IMR-90 (cell line): ENCODE data around the gene SIAH1. TPM values are rescaled to one million over a fixed set of nuclear protein-coding genes. Genes with fewer than 3 reads are reported as not detected.

ENCODE experiments used
- ATAC-seq: fragments of 200-7000 bp; cut with Tn5 transposase; 2 replicates; pipeline ENCODE4 v1.9.1; 2020; ENCODE audit warnings: low read depth, mild to moderate bottlenecking, moderate library complexity
- BruUV-seq: library from RNA; stranded (reverse); fragments of 400-500 nt; replicated peaks from 2 replicates; lab custom pipeline; 2021; lab: Mats Ljungman, UMichigan
- CTCF ChIA-PET: fragments of 300-600 bp; formaldehyde crosslinking; extraction: SDS; loops from one replicate; lab custom pipeline; 2021; ENCODE audit warnings: antibody characterized with exemption; lab: Yijun Ruan, JAX
- POLR2A ChIA-PET: fragments of 300-600 bp; sonication (Branson Sonifier 250); formaldehyde crosslinking; loops from one replicate; lab custom pipeline; 2022; ENCODE audit warnings: antibody characterized with exemption; ENCODE audit not compliant: unreplicated experiment; lab: Charles Lee
- DNase-seq: peaks from one replicate; pipeline ENCODE4 v3.0.0; 2013
- H2AFZ ChIP-seq: replicated peaks from 2 replicates; pipeline ENCODE3; 2013; ENCODE audit warnings: low read length, mild to moderate bottlenecking; ENCODE audit not compliant: poor library complexity
- H2AK5ac ChIP-seq: 2 replicates; pipeline ENCODE4 v1.6.1; 2013; ENCODE audit warnings: low read depth, low read length, inconsistent platforms
- H2AK9ac ChIP-seq: replicated peaks from 2 replicates; pipeline ENCODE3; 2013; ENCODE audit warnings: mild to moderate bottlenecking, low read depth, low read length, moderate library complexity; ENCODE audit not compliant: poor library complexity
- H2BK120ac ChIP-seq: 2 replicates; pipeline ENCODE4 v1.6.1; 2013; ENCODE audit warnings: low read depth, low read length, inconsistent platforms
- H2BK15ac ChIP-seq: 3 replicates; pipeline ENCODE4 v1.6.1; 2013; ENCODE audit warnings: low read depth, low read length, inconsistent platforms
- H2BK20ac ChIP-seq: 2 replicates; pipeline ENCODE4 v1.6.1; 2013; ENCODE audit warnings: low read depth, mild to moderate bottlenecking, inconsistent platforms, low read length, moderate library complexity
- H2BK5ac ChIP-seq: 2 replicates; pipeline ENCODE4 v1.6.1; 2013; ENCODE audit warnings: mild to moderate bottlenecking, low read depth, low read length, inconsistent platforms; ENCODE audit not compliant: poor library complexity, severe bottlenecking
- H3K14ac ChIP-seq: replicated peaks from 2 replicates; pipeline ENCODE4 v1.6.1; 2013; ENCODE audit warnings: low read depth, low read length, inconsistent platforms
- H3K18ac ChIP-seq: 2 replicates; pipeline ENCODE4 v1.6.1; 2013; ENCODE audit warnings: low read depth, low read length, control low read depth
- H3K23ac ChIP-seq: 2 replicates; pipeline ENCODE4 v1.6.1; 2013; ENCODE audit warnings: low read depth, low read length, inconsistent platforms
- H3K27ac ChIP-seq: 2 replicates; pipeline ENCODE4 v1.5.1; 2013; ENCODE audit warnings: mild to moderate bottlenecking, control low read depth, low read length; ENCODE audit not compliant: insufficient read depth
- H3K27me3 ChIP-seq: 2 replicates; pipeline ENCODE4 v1.6.1; 2013; ENCODE audit warnings: low read length; ENCODE audit not compliant: control insufficient read depth, insufficient read depth
- H3K36me3 ChIP-seq: 2 replicates; pipeline ENCODE4 v1.6.1; 2013; ENCODE audit warnings: low read length, mixed read lengths; ENCODE audit not compliant: control insufficient read depth, insufficient read depth
- H3K4ac ChIP-seq: 2 replicates; pipeline ENCODE4 v1.6.1; 2013; ENCODE audit warnings: low read depth, low read length, inconsistent platforms
- H3K4me1 ChIP-seq: 2 replicates; pipeline ENCODE4 v1.6.1; 2013; ENCODE audit warnings: low read length, mixed read lengths; ENCODE audit not compliant: control insufficient read depth, insufficient read depth
- H3K4me2 ChIP-seq: 2 replicates; pipeline ENCODE4 v1.6.1; 2013; ENCODE audit warnings: low read depth, mild to moderate bottlenecking, control low read depth, low read length, moderate library complexity
- H3K4me3 ChIP-seq: 2 replicates; pipeline ENCODE4 v1.5.1; 2013; ENCODE audit warnings: low read depth, mild to moderate bottlenecking, control low read depth, low read length, moderate library complexity; ENCODE audit not compliant: insufficient read depth
- H3K56ac ChIP-seq: 2 replicates; pipeline ENCODE4 v1.6.1; 2013; ENCODE audit warnings: low read length, inconsistent platforms; ENCODE audit not compliant: insufficient read depth; ENCODE audit errors: extremely low read depth
- H3K79me1 ChIP-seq, 2 experiments: 2 replicates each; pipeline ENCODE4 v1.6.1; 2013; ENCODE audit warnings: low read length in 2 of 2, inconsistent platforms in 1 of 2, low read depth in 1 of 2
- H3K9ac ChIP-seq: 2 replicates; pipeline ENCODE4 v1.6.1; 2013; ENCODE audit warnings: low read depth, low read length, control low read depth
- H3K9me1 ChIP-seq: 2 replicates; pipeline ENCODE4 v1.6.1; 2013; ENCODE audit warnings: low read length, inconsistent platforms; ENCODE audit not compliant: insufficient read depth
- H3K9me3 ChIP-seq: 2 replicates; pipeline ENCODE4 v1.6.1; 2013; ENCODE audit warnings: low read length; ENCODE audit not compliant: control insufficient read depth, insufficient read depth
- H4K20me1 ChIP-seq: 2 replicates; pipeline ENCODE4 v1.6.1; 2013; ENCODE audit warnings: low read length, inconsistent platforms; ENCODE audit not compliant: insufficient read depth
- H4K5ac ChIP-seq: 2 replicates; pipeline ENCODE4 v1.6.1; 2013; ENCODE audit warnings: mild to moderate bottlenecking, low read depth, low read length, control low read depth
- H4K8ac ChIP-seq, 2 experiments: 2 replicates each; pipeline ENCODE4 v1.6.1; 2013; ENCODE audit warnings: low read depth in 2 of 2, low read length in 2 of 2, control low read depth in 1 of 2, inconsistent platforms in 1 of 2
- H4K91ac ChIP-seq: 2 replicates; pipeline ENCODE4 v1.6.1; 2013; ENCODE audit warnings: low read depth, low read length, inconsistent platforms; ENCODE audit not compliant: insufficient read depth
- CEBPB ChIP-seq: IDR thresholded peaks from 2 replicates; pipeline ENCODE4 v1.6.1; 2012; ENCODE audit warnings: low read depth, low read length, improper control_type of control experiment
- CHD1 ChIP-seq: IDR thresholded peaks from 2 replicates; pipeline ENCODE4 v1.6.1; 2012; ENCODE audit warnings: low read depth, low read length, improper control_type of control experiment
- POLR2A ChIP-seq: IDR thresholded peaks from 2 replicates; pipeline ENCODE4 v1.6.1; 2012; ENCODE audit warnings: mild to moderate bottlenecking, low read depth, low read length
- WGBS, 2 experiments: methylation state at CpG; one replicate each; pipeline versions ENCODE4 v1.1.5 to v1.1.7; 2013; ENCODE audit warnings: missing lambda C conversion rate in 2 of 2; ENCODE audit not compliant: insufficient read length in 1 of 2; ENCODE audit errors: extremely low coverage in 2 of 2; 5-methylcytosine and 5-hydroxymethylcytosine counted together
- dilution Hi-C: fragments of 300-500 bp; cut with HindIII; formaldehyde crosslinking; loops from one replicate; pipeline ENCODE4 v1.14.3; 2018; ENCODE audit warnings: low sequenced_read_pairs; ENCODE audit not compliant: unreplicated experiment
- in situ Hi-C: fragments of 300-500 bp; cut with MboI; formaldehyde crosslinking; loops from 3 replicates; pipeline ENCODE4 v1.14.3; 2019; ENCODE audit warnings: low sequenced_read_pairs, inconsistent platforms, mixed read lengths
- intact Hi-C: fragments of 100-400 bp; cut with micrococcal nuclease; formaldehyde crosslinking; loops from 2 replicates; pipeline ENCODE4 v1.10.0; 2022
- polyA plus RNA-seq, 3 experiments: library from polyadenylated mRNA; depleted of rRNA; stranded (reverse); fragments of >200 nt; gene quantifications; 2 replicates each; pipeline ENCODE4 v1.2.3, GENCODE V29; 2012; ENCODE audit warnings: low replicate concordance in 1 of 3
- total RNA-seq: library from RNA; depleted of rRNA; stranded (reverse); fragments of >200 nt; gene quantifications from 2 replicates; pipeline ENCODE4 v1.2.3, GENCODE V29; 2012
- TF ChIP-seq, protein P1 (sequence below): fragments of 150-350 bp; IDR thresholded peaks from 2 replicates; pipeline ENCODE4 v1.6.1; 2016; ENCODE audit warnings: low read depth, mild to moderate bottlenecking, low read length, moderate library complexity, borderline replicate concordance

Gene SIAH1
- total and polyA plus RNA-seq, 2 of the 4 experiments (the other 2 are of a cell fraction), result 10.3 to 17.7 TPM

DNA sequence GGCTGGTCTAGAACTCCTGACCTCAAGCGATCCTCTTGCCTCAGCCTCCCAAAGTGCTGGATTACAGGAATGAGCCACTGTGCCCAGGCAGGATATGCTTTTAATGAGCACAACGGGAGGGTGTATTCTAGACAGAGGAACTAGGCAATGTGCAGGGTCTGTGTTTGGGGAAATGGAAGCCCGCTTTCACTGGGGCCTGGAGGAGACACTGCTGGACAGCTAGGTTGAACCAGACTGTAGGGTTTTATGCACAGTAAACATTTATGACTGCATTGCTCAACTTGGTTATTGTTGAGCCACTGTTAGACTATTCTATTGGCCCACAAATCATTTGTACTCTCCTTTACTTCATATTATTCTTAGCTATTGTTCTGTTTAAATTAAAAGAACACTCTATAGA lies 10.2 kb upstream of the SIAH1 start:
- Histone ChIP-seq H3K56ac (no peak overlapping the region), H4K8ac (no peak overlapping the region), H3K14ac (no peak overlapping the region), H3K36me3 (no peaks in the 10 kb centered on the region), H2BK120ac (no peak overlapping the region), H3K18ac (no peak overlapping the region), H3K4me2 (no peak overlapping the region), H2BK15ac (no peak overlapping the region), H2AK5ac (no peak overlapping the region), H3K9ac (no peak overlapping the region), H2AK9ac (no peak overlapping the region), H2BK5ac (no peak overlapping the region), H3K79me1 (no peaks in the 10 kb centered on the region), H3K4me3 (no peak overlapping the region), H3K4ac (no peak overlapping the region), H3K9me3 (no peaks in the 10 kb centered on the region), H4K91ac (no peak overlapping the region), H4K20me1 (no peaks in the 10 kb centered on the region), H3K27ac (no peak overlapping the region), H4K5ac (no peak overlapping the region), H3K23ac (no peak overlapping the region), H2BK20ac (no peak overlapping the region), H3K4me1 (peaks cover 5% of the 10 kb centered on the region), H3K27me3 (no peaks in the 10 kb centered on the region), H3K9me1 (peaks cover 9% of the 10 kb centered on the region; the same call in 1 of the 2 replicates), H2AFZ (no peak overlapping the region)
- no TSS peak for BruUV-seq
- ATAC-seq (no peak), DNase-seq (no peak)
- WGBS, 2 experiments, result 83% methylated on average over 2 of the region's 3 CpGs; no CpG with 5 or more reads in 1 of the 2 experiments
- ChIA-PET CTCF (no interaction called here), POLR2A (no interaction called here)
- in situ Hi-C loops, result no loop called here
- intact Hi-C loops, result no loop called here
- TF ChIP-seq CHD1 (no peak), CEBPB (no peak), POLR2A (no peak)
- TF ChIP-seq, protein P1, sequence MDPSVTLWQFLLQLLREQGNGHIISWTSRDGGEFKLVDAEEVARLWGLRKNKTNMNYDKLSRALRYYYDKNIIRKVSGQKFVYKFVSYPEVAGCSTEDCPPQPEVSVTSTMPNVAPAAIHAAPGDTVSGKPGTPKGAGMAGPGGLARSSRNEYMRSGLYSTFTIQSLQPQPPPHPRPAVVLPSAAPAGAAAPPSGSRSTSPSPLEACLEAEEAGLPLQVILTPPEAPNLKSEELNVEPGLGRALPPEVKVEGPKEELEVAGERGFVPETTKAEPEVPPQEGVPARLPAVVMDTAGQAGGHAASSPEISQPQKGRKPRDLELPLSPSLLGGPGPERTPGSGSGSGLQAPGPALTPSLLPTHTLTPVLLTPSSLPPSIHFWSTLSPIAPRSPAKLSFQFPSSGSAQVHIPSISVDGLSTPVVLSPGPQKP, result no peak
- dilution Hi-C loops, result no loop called here
